Mesenchymal stem cell (in vitro differentiated cells and primary cell): ENCODE measurements around the gene CNTRL.

ENCODE experiments used
- DNase-seq: peaks from one replicate; pipeline ENCODE4 v3.0.0-alpha.2; 2013
- H2AFZ ChIP-seq: one replicate; pipeline ENCODE4 v1.6.1; 2013; ENCODE audit warnings: low read depth, mild to moderate bottlenecking, control low read depth, inconsistent platforms, low read length, moderate library complexity
- H2AK5ac ChIP-seq: 2 replicates; pipeline ENCODE4 v1.6.1; 2013; ENCODE audit warnings: low read length, moderate library complexity, mild to moderate bottlenecking, inconsistent platforms; ENCODE audit not compliant: severe bottlenecking
- H2BK120ac ChIP-seq: one replicate; pipeline ENCODE4 v1.6.1; 2013; ENCODE audit warnings: low read depth, mild to moderate bottlenecking, inconsistent platforms, low read length, moderate library complexity
- H2BK12ac ChIP-seq, 2 experiments: one replicate each; pipeline ENCODE4 v1.6.1; 2013; ENCODE audit warnings: inconsistent platforms in 2 of 2, low read length in 2 of 2, mild to moderate bottlenecking in 2 of 2, moderate library complexity in 2 of 2, control low read depth in 1 of 2
- H2BK15ac ChIP-seq: one replicate; pipeline ENCODE4 v1.6.1; 2013; ENCODE audit warnings: mild to moderate bottlenecking, low read depth, inconsistent platforms; ENCODE audit not compliant: poor library complexity, severe bottlenecking
- H2BK5ac ChIP-seq: 2 replicates; pipeline ENCODE4 v1.6.1; 2013; ENCODE audit warnings: low read depth, mild to moderate bottlenecking, low read length, control low read depth, inconsistent platforms; ENCODE audit not compliant: poor library complexity, severe bottlenecking
- H3K14ac ChIP-seq, 2 experiments: one replicate each; pipeline ENCODE4 v1.6.1; 2013; ENCODE audit warnings: inconsistent platforms in 2 of 2, low read length in 2 of 2, control low read depth in 1 of 2, mild to moderate bottlenecking in 1 of 2, moderate library complexity in 1 of 2
- H3K18ac ChIP-seq, 2 experiments: one replicate each; pipeline ENCODE4 v1.6.1; 2013; ENCODE audit warnings: inconsistent platforms in 2 of 2, low read length in 2 of 2, control low read depth in 1 of 2, low read depth in 1 of 2, mild to moderate bottlenecking in 1 of 2
- H3K23ac ChIP-seq, 2 experiments: one replicate each; pipeline ENCODE4 v1.6.1; 2013; ENCODE audit warnings: inconsistent platforms in 2 of 2, low read length in 2 of 2, mild to moderate bottlenecking in 2 of 2, moderate library complexity in 2 of 2, control low read depth in 1 of 2
- H3K27ac ChIP-seq: 2 replicates; pipeline ENCODE4 v1.5.1; 2013; ENCODE audit warnings: mild to moderate bottlenecking, moderate library complexity, low read length, control low read depth, inconsistent platforms; ENCODE audit not compliant: poor library complexity, severe bottlenecking
- H3K27me3 ChIP-seq, 2 experiments: 2 replicates each; pipeline versions ENCODE4 v1.6.1 to v1.7.0; 2013; ENCODE audit warnings: low read length in 2 of 2, mild to moderate bottlenecking in 2 of 2, moderate library complexity in 2 of 2, control low read depth in 1 of 2, inconsistent platforms in 1 of 2; ENCODE audit not compliant: control insufficient read depth in 1 of 2, insufficient read depth in 1 of 2
- H3K36me3 ChIP-seq, 2 experiments: 2 replicates each; pipeline versions ENCODE4 v1.6.1 to v1.7.0; 2013; ENCODE audit warnings: low read length in 2 of 2, control low read depth in 1 of 2, inconsistent platforms in 1 of 2, low read depth in 1 of 2, mild to moderate bottlenecking in 1 of 2; ENCODE audit not compliant: insufficient read depth in 2 of 2, control insufficient read depth in 1 of 2
- H3K4ac ChIP-seq, 2 experiments: one replicate each; pipeline ENCODE4 v1.6.1; 2013; ENCODE audit warnings: inconsistent platforms in 2 of 2, low read length in 2 of 2, mild to moderate bottlenecking in 2 of 2, moderate library complexity in 2 of 2, control low read depth in 1 of 2, low read depth in 1 of 2
- H3K4me1 ChIP-seq: 2 replicates; pipeline ENCODE4 v1.6.1; 2013; ENCODE audit warnings: low read depth, low read length, control low read depth; ENCODE audit not compliant: control insufficient read depth, insufficient read depth
- H3K4me2 ChIP-seq: 2 replicates; pipeline ENCODE4 v1.6.1; 2013; ENCODE audit warnings: low read length, mild to moderate bottlenecking, inconsistent platforms; ENCODE audit not compliant: poor library complexity, severe bottlenecking
- H3K4me3 ChIP-seq, 2 experiments: 2 replicates each; pipeline versions ENCODE4 v1.5.1 to v1.7.0; 2013; ENCODE audit warnings: low read length in 2 of 2, mild to moderate bottlenecking in 2 of 2, control low read depth in 1 of 2, low read depth in 1 of 2; ENCODE audit not compliant: insufficient read depth in 1 of 2
- H3K79me1 ChIP-seq: replicated peaks from 2 replicates; pipeline ENCODE4 v1.6.1; 2013; ENCODE audit warnings: mild to moderate bottlenecking, control low read depth, low read length, inconsistent platforms; ENCODE audit not compliant: poor library complexity, severe bottlenecking
- H3K9ac ChIP-seq: 2 replicates; pipeline ENCODE4 v1.7.0; 2013; ENCODE audit warnings: mild to moderate bottlenecking, low read length, moderate library complexity
- H3K9me3 ChIP-seq: 2 replicates; pipeline ENCODE4 v1.7.0; 2013; ENCODE audit warnings: mild to moderate bottlenecking, low read length; ENCODE audit not compliant: control insufficient read depth
- H4K8ac ChIP-seq: one replicate; pipeline ENCODE4 v1.6.1; 2013; ENCODE audit warnings: inconsistent platforms, mild to moderate bottlenecking, low read length, moderate library complexity
- H4K91ac ChIP-seq: one replicate; pipeline ENCODE4 v1.6.1; 2013; ENCODE audit warnings: mild to moderate bottlenecking, low read length, inconsistent platforms
- WGBS: methylation state at CpG from one replicate; pipeline ENCODE4 v1.1.7; 2013; ENCODE audit warnings: mixed read lengths; 5-methylcytosine and 5-hydroxymethylcytosine counted together

Gene CNTRL

GRCh38 chr9:121201045-121201737 lies 126.4 kb downstream of the CNTRL start:
- peak overlapping the region; percentile 66 for H2AFZ ChIP-seq
- H3K14ac ChIP-seq, result peak overlapping the region; percentile 49 to 100
- H2AK5ac ChIP-seq, result no peak overlapping the region
- no peaks in the 10 kb centered on the region for H3K9me3 ChIP-seq
- WGBS, result under 1% methylated on average over 47 of the region's 81 CpGs
- H2BK12ac ChIP-seq, result peak overlapping the region; percentile 65 to 86
- H3K4me2 ChIP-seq, result peak overlapping the region; percentile 68
- H3K36me3 ChIP-seq, result no peaks in the 10 kb centered on the region
- peaks cover 3% of the 10 kb centered on the region for H3K79me1 ChIP-seq
- H4K8ac ChIP-seq, result peak overlapping the region; percentile 93
- H3K4me3 ChIP-seq, result peak overlapping the region; percentile 84 to 100
- H3K23ac ChIP-seq, result peak overlapping the region; percentile 98 to 99
- peaks cover 3% of the 10 kb centered on the region for H3K4me1 ChIP-seq
- peak overlapping the region; percentile 93 for H2BK15ac ChIP-seq
- peak overlapping the region; percentile 47 for H3K27ac ChIP-seq
- H2BK120ac ChIP-seq, result peak overlapping the region; percentile 95
- peak overlapping the region; percentile 86 for H4K91ac ChIP-seq
- DNase-seq, result no peak
- H3K27me3 ChIP-seq, result no peaks in the 10 kb centered on the region
- H3K4ac ChIP-seq, result peak overlapping the region; percentile 92 to 95
- peak overlapping the region; percentile 60 to 99 for H3K18ac ChIP-seq
- peak overlapping the region; percentile 86 for H3K9ac ChIP-seq
- H2BK5ac ChIP-seq, result peak overlapping the region; percentile 89

GRCh38 chr9:121201738-121202533 lies 127.2 kb downstream of the CNTRL start, which contains the start of gene RAB14:
TSS of gene RAB14 (minus strand) at chr9:121201869. CDS start at chr9:121193412, 8,457 bp downstream.
- peak within 1 kb of the TSS; percentile 89 for H2BK5ac ChIP-seq
- H3K4me1 ChIP-seq, result peaks cover 4% of the 10 kb centered on the region
- peak within 1 kb of the TSS; percentile 49 to 100 for H3K14ac ChIP-seq
- no peaks in the 10 kb centered on the region for H3K9me3 ChIP-seq
- peak within 1 kb of the TSS; percentile 95 for H2BK120ac ChIP-seq
- H3K79me1 ChIP-seq, result peaks cover 3% of the 10 kb centered on the region
- H3K4ac ChIP-seq, result peak within 1 kb of the TSS; percentile 92 to 95
- H3K23ac ChIP-seq, result peak within 1 kb of the TSS; percentile 98 to 99
- no peaks in the 10 kb centered on the region for H3K27me3 ChIP-seq
- peak within 1 kb of the TSS; percentile 68 for H3K4me2 ChIP-seq
- no peaks in the 10 kb centered on the region for H3K36me3 ChIP-seq
- peak within 1 kb of the TSS; percentile 76 to 99 for H3K18ac ChIP-seq
- peak within 1 kb of the TSS; percentile 86 for H3K9ac ChIP-seq
- peak within 1 kb of the TSS; percentile 86 for H4K91ac ChIP-seq
- peak within 1 kb of the TSS; percentile 84 to 100 for H3K4me3 ChIP-seq
- peak within 1 kb of the TSS; percentile 47 for H3K27ac ChIP-seq
- H2BK15ac ChIP-seq, result peak within 1 kb of the TSS; percentile 93
- 12% methylated on average over 36 of the region's 55 CpGs for WGBS
- peak within 1 kb of the TSS; percentile 66 for H2AFZ ChIP-seq
- peak; percentile 97 for DNase-seq
- peak within 1 kb of the TSS; percentile 65 to 86 for H2BK12ac ChIP-seq
- H4K8ac ChIP-seq, result peak within 1 kb of the TSS; percentile 93
- H2AK5ac ChIP-seq, result no peak within 1 kb of the TSS

- no peak overlapping the region for H3K4me2 ChIP-seq
- no peak overlapping the region for H2BK15ac ChIP-seq
- H3K79me1 ChIP-seq, result peaks cover 3% of the 10 kb centered on the region
- H2BK12ac ChIP-seq, result no peak overlapping the region
- H2AFZ ChIP-seq, result no peak overlapping the region
- H3K9ac ChIP-seq, result no peak overlapping the region
- no peak overlapping the region for H4K91ac ChIP-seq
- DNase-seq, result no peak
- H3K18ac ChIP-seq, result no peak overlapping the region
- H3K27ac ChIP-seq, result no peak overlapping the region
- H2AK5ac ChIP-seq, result no peak overlapping the region
- no peaks in the 10 kb centered on the region for H3K9me3 ChIP-seq
- no peaks in the 10 kb centered on the region for H3K27me3 ChIP-seq
- no peak overlapping the region for H2BK5ac ChIP-seq
- H3K23ac ChIP-seq, result no peak overlapping the region
- no peak overlapping the region for H3K4ac ChIP-seq
- no peak overlapping the region for H2BK120ac ChIP-seq
- peaks cover 4% of the 10 kb centered on the region for H3K4me1 ChIP-seq
- H3K4me3 ChIP-seq, result no peak overlapping the region
- H3K36me3 ChIP-seq, result no peaks in the 10 kb centered on the region
- WGBS, result 22% methylated on average over 1 of the region's 2 CpGs
- no peak overlapping the region for H3K14ac ChIP-seq
- no peak overlapping the region for H4K8ac ChIP-seq
Measured at GRCh38 chr9:121204121-121204520, 129.4 kb downstream of the CNTRL start.

GRCh38 chr9:121204611-121205010 lies 129.9 kb downstream of the CNTRL start:
- no peak overlapping the region for H3K4me2 ChIP-seq
- H3K14ac ChIP-seq, result no peak overlapping the region
- no peak overlapping the region for H2BK12ac ChIP-seq
- no peak overlapping the region for H2BK5ac ChIP-seq
- H2AK5ac ChIP-seq, result no peak overlapping the region
- no peak overlapping the region for H3K23ac ChIP-seq
- H3K27ac ChIP-seq, result no peak overlapping the region
- H2BK120ac ChIP-seq, result no peak overlapping the region
- H3K4me1 ChIP-seq, result peaks cover 4% of the 10 kb centered on the region
- no peaks in the 10 kb centered on the region for H3K36me3 ChIP-seq
- H3K4ac ChIP-seq, result no peak overlapping the region
- no peak overlapping the region for H3K9ac ChIP-seq
- H4K91ac ChIP-seq, result no peak overlapping the region
- no peak overlapping the region for H4K8ac ChIP-seq
- no peak for DNase-seq
- H3K9me3 ChIP-seq, result no peaks in the 10 kb centered on the region
- H2AFZ ChIP-seq, result no peak overlapping the region
- peaks cover 3% of the 10 kb centered on the region for H3K79me1 ChIP-seq
- no peak overlapping the region for H3K4me3 ChIP-seq
- no peaks in the 10 kb centered on the region for H3K27me3 ChIP-seq
- no peak overlapping the region for H3K18ac ChIP-seq
- H2BK15ac ChIP-seq, result no peak overlapping the region
